Measurements from ENCODE around the gene PI4K2B. TPM values are rescaled to one million over a fixed set of nuclear protein-coding genes. Genes with fewer than 3 reads are reported as not detected.

Gene PI4K2B
- total and polyA plus RNA-seq, 12 donors = 1.6 to 6.0 (median 2.2) TPM

- no peak overlapping the region for H3K27ac ChIP-seq
- WGBS, 2 donors = 81 to 85% methylated on average over 3 of the region's 3 CpGs
- intact Hi-C loops (cut with DNase I) = no loop called here
- no peak for DNase-seq
- H3K4me3 ChIP-seq = no peak overlapping the region
- ATAC-seq = no peak
- no peaks in the 10 kb centered on the region for H3K4me1 ChIP-seq
- H3K36me3 ChIP-seq = peaks cover 0 to 20% (median 0%) of the 10 kb centered on the region in 9 donors
- peaks cover 0 to 13% (median 0%) of the 10 kb centered on the region in 11 donors for H3K9me3 ChIP-seq
- no peaks in the 10 kb centered on the region for H3K27me3 ChIP-seq
- TF ChIP-seq CTCF (IDR thresholded peaks at IDR 0.05) = no peak
Observed at GRCh38 chr4:25284466-25284865, 50.6 kb downstream of the PI4K2B start.

DNA sequence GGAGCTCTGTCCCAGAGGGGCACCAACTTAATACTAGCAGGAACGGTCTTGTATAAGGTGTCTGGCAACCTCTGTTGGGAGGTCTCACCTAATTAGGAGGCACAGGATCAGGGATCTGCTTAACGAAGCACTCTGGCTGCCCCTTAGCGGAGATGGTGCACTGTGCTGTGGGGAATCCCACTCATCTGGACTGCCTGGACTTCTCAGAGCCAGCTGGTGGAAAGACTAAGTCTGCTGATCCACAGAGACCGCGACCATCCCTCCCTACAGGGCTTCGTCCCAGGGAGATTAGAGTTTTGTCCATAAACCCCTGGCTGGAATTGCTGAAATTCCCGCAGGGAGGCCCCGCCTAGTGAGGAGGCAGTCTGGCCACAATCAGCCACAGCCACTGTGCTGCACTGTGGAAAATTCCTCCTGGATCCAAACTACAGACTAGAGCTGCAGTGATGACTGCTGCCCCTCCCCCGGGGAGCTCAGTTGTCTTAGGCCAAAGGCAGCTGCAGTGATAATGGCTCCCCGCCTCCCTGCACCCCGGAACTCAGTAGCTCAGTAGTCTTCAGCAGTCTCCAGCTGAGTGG is 56.7 kb downstream of the PI4K2B start:
- Histone ChIP-seq H3K4me1 (no peaks in the 10 kb centered on the region), H3K4me3 (no peak overlapping the region), H3K9me3 (peaks cover 0 to 13% (median 0%) of the 10 kb centered on the region in 11 donors), H3K36me3 (no peaks in the 10 kb centered on the region), H3K27me3 (peaks cover 0 to 4% (median 0%) of the 10 kb centered on the region in 7 donors), H3K27ac (no peak overlapping the region)
- no peak for TF ChIP-seq CTCF (IDR thresholded peaks at IDR 0.05)
- ATAC-seq (no peak), DNase-seq (no peak)
- WGBS, 2 donors = 48 to 61% methylated on average over 11 of the region's 11 CpGs
- intact Hi-C loops (cut with DNase I) = no loop called here

DNA sequence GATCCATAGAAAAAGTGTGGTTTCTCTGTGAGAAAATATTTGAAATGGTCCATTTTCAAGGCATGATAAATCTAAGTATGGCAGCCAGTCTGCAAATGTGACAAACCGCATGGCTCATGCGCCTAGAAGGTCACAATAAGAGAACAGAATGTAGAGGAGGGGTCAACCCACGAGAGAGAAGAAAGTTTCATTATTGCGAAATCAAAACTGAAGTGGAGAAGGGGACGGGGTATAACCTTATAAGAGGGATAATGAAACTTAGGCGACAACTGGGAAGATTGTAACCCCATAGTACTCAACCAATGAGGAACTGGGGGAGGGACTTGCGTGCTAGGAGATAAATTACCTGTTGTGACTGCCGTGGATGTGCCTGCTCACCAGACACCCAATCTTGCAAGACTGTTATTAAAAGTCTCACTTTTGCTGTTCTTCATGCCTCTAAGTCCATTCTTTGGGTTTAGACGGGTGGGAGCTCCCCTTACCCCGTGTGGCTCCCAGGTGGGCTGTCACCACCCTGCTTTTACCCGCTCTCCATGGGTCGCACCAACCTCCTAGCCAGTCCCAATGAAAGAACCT is 57.4 kb downstream of the PI4K2B start:
- ATAC-seq = no peak

More for the DNA sequence above, 57.4 kb downstream of the PI4K2B start:
- DNase-seq = no peak
- Histone ChIP-seq H3K27me3 (peaks cover 0 to 4% (median 0%) of the 10 kb centered on the region in 7 donors), H3K9me3 (peaks cover 0 to 13% (median 0%) of the 10 kb centered on the region in 11 donors), H3K36me3 (no peaks in the 10 kb centered on the region), H3K4me3 (no peak overlapping the region), H3K27ac (no peak overlapping the region), H3K4me1 (no peaks in the 10 kb centered on the region)
- WGBS, 2 donors = 81 to 84% methylated on average over 12 of the region's 12 CpGs
- intact Hi-C loops (cut with DNase I) = no loop called here
- no peak for TF ChIP-seq CTCF (IDR thresholded peaks at IDR 0.05)
